ENCODE results near the gene TBPL1.

Gene TBPL1

GRCh38 chr6:134005800-134006199, 52.8 kb downstream of the TBPL1 start:
- H3K27ac ChIP-seq (ENCODE audit: low read length): no peak overlapping the region
- H3K4me3 ChIP-seq (ENCODE audit: low read length): no peak overlapping the region
- H3K4me1 ChIP-seq (ENCODE audit: control insufficient read depth, insufficient read depth, low read length): no peaks in the 10 kb centered on the region
- WGBS (ENCODE audit: insufficient coverage, insufficient read length): no CpG with 5 or more reads among the region's 6 CpGs
- H3K27me3 ChIP-seq (ENCODE audit: control insufficient read depth, insufficient read depth, low read length): no peaks in the 10 kb centered on the region
- H3K36me3 ChIP-seq (ENCODE audit: control insufficient read depth, insufficient read depth, low read length): no peaks in the 10 kb centered on the region
- no peak for DNase-seq (ENCODE audit: low read depth, low spot score)
- H3K9me3 ChIP-seq (ENCODE audit: control insufficient read depth, insufficient read depth, low read length): no peaks in the 10 kb centered on the region

GRCh38 chr6:134007077-134007476, 54.1 kb downstream of the TBPL1 start:
- no peaks in the 10 kb centered on the region for H3K36me3 ChIP-seq (ENCODE audit: control insufficient read depth, insufficient read depth, low read length)
- no peak overlapping the region for H3K27ac ChIP-seq (ENCODE audit: low read length)
- no peaks in the 10 kb centered on the region for H3K27me3 ChIP-seq (ENCODE audit: control insufficient read depth, insufficient read depth, low read length)
- no peaks in the 10 kb centered on the region for H3K4me1 ChIP-seq (ENCODE audit: control insufficient read depth, insufficient read depth, low read length)
- H3K4me3 ChIP-seq (ENCODE audit: low read length): no peak overlapping the region
- DNase-seq (ENCODE audit: low read depth, low spot score): no peak
- no CpG with 5 or more reads among the region's 4 CpGs for WGBS (ENCODE audit: insufficient coverage, insufficient read length)
- no peaks in the 10 kb centered on the region for H3K9me3 ChIP-seq (ENCODE audit: control insufficient read depth, insufficient read depth, low read length)

- no peaks in the 10 kb centered on the region for H3K27me3 ChIP-seq (ENCODE audit: control insufficient read depth, insufficient read depth, low read length)
- peaks cover 1% of the 10 kb centered on the region; the same call in 1 of the 2 replicates for H3K4me1 ChIP-seq (ENCODE audit: control insufficient read depth, insufficient read depth, low read length)
- DNase-seq (ENCODE audit: low read depth, low spot score): no peak
- no peak overlapping the region for H3K4me3 ChIP-seq (ENCODE audit: low read length)
- H3K9me3 ChIP-seq (ENCODE audit: control insufficient read depth, insufficient read depth, low read length): no peaks in the 10 kb centered on the region
- H3K36me3 ChIP-seq (ENCODE audit: control insufficient read depth, insufficient read depth, low read length): no peaks in the 10 kb centered on the region
- H3K27ac ChIP-seq (ENCODE audit: low read length): no peak overlapping the region
These were observed 56.9 kb downstream of the TBPL1 start for GRCh38 chr6:134009876-134010275.

DNA sequence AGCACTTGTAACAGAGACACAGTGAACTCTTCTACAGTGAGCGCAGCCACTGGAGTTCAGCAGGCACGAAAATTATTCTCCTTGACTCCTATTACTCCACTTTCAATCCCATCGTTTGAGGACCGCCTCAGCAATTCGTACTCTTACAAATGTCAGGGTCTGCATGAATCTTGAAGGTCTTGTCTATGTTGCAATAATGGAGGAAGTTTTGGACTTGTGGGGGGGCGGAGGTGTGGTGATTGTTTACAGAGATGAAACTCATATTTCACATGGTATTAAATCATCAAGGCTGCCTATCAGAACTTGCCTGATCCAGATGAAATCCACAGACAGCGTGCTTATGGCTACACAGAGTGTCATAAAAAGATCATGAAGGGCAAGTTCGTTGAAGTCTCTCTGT, 57.4 kb downstream of the TBPL1 start:
- Histone ChIP-seq H3K4me3 (ENCODE audit: low read length) (no peak overlapping the region), H3K27me3 (ENCODE audit: control insufficient read depth, insufficient read depth, low read length) (no peaks in the 10 kb centered on the region), H3K9me3 (ENCODE audit: control insufficient read depth, insufficient read depth, low read length) (no peaks in the 10 kb centered on the region), H3K36me3 (ENCODE audit: control insufficient read depth, insufficient read depth, low read length) (no peaks in the 10 kb centered on the region), H3K27ac (ENCODE audit: low read length) (no peak overlapping the region), H3K4me1 (ENCODE audit: control insufficient read depth, insufficient read depth, low read length) (peaks cover 1% of the 10 kb centered on the region; the same call in 1 of the 2 replicates)
- no peak for DNase-seq (ENCODE audit: low read depth, low spot score)
- no CpG with 5 or more reads among the region's 8 CpGs for WGBS (ENCODE audit: insufficient coverage, insufficient read length)

- WGBS (ENCODE audit: insufficient coverage, insufficient read length): no CpG with 5 or more reads among the region's 2 CpGs
These were observed 58.0 kb downstream of the TBPL1 start for GRCh38 chr6:134010974-134011373.

GRCh38 chr6:134014588-134015137, 61.6 kb downstream of the TBPL1 start:
- WGBS (ENCODE audit: insufficient coverage, insufficient read length): no CpG with 5 or more reads among the region's 3 CpGs
- no peaks in the 10 kb centered on the region for H3K36me3 ChIP-seq (ENCODE audit: control insufficient read depth, insufficient read depth, low read length)
- H3K27me3 ChIP-seq (ENCODE audit: control insufficient read depth, insufficient read depth, low read length): no peaks in the 10 kb centered on the region
- no peaks in the 10 kb centered on the region for H3K9me3 ChIP-seq (ENCODE audit: control insufficient read depth, insufficient read depth, low read length)
- DNase-seq (ENCODE audit: low read depth, low spot score): no peak
- H3K27ac ChIP-seq (ENCODE audit: low read length): no peak overlapping the region
- H3K4me3 ChIP-seq (ENCODE audit: low read length): no peak overlapping the region
- H3K4me1 ChIP-seq (ENCODE audit: control insufficient read depth, insufficient read depth, low read length): peaks cover 1% of the 10 kb centered on the region; the same call in 1 of the 2 replicates

More at GRCh38 chr6:134010974-134011373, 58.0 kb downstream of the TBPL1 start:
- Histone ChIP-seq H3K4me1 (ENCODE audit: control insufficient read depth, insufficient read depth, low read length) (peaks cover 1% of the 10 kb centered on the region; the same call in 1 of the 2 replicates), H3K27me3 (ENCODE audit: control insufficient read depth, insufficient read depth, low read length) (no peaks in the 10 kb centered on the region), H3K9me3 (ENCODE audit: control insufficient read depth, insufficient read depth, low read length) (no peaks in the 10 kb centered on the region), H3K4me3 (ENCODE audit: low read length) (no peak overlapping the region), H3K27ac (ENCODE audit: low read length) (no peak overlapping the region), H3K36me3 (ENCODE audit: control insufficient read depth, insufficient read depth, low read length) (no peaks in the 10 kb centered on the region)
- no peak for DNase-seq (ENCODE audit: low read depth, low spot score)

GRCh38 chr6:134015719-134016557, 62.9 kb downstream of the TBPL1 start:
- WGBS (ENCODE audit: insufficient coverage, insufficient read length): no CpG with 5 or more reads among the region's 5 CpGs
- no peak overlapping the region for H3K27ac ChIP-seq (ENCODE audit: low read length)
- peaks cover 1% of the 10 kb centered on the region; the same call in 1 of the 2 replicates for H3K4me1 ChIP-seq (ENCODE audit: control insufficient read depth, insufficient read depth, low read length)
- H3K27me3 ChIP-seq (ENCODE audit: control insufficient read depth, insufficient read depth, low read length): no peaks in the 10 kb centered on the region
- no peak for DNase-seq (ENCODE audit: low read depth, low spot score)
- H3K36me3 ChIP-seq (ENCODE audit: control insufficient read depth, insufficient read depth, low read length): no peaks in the 10 kb centered on the region
- H3K4me3 ChIP-seq (ENCODE audit: low read length): no peak overlapping the region
- no peaks in the 10 kb centered on the region for H3K9me3 ChIP-seq (ENCODE audit: control insufficient read depth, insufficient read depth, low read length)

DNA sequence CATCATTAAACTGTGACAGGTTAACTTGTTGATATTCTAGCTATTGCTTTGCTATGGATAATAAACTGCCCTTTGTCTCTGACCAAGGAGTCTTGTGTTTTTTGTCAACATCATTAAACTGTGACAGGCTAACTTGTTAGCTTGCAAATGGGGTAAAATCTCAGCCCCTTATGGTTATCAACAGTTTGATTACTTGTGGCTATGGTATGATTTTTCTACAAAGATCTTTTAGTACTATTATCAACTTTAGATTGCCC, 63.5 kb downstream of the TBPL1 start:
- Histone ChIP-seq H3K9me3 (ENCODE audit: control insufficient read depth, insufficient read depth, low read length) (no peaks in the 10 kb centered on the region), H3K4me1 (ENCODE audit: control insufficient read depth, insufficient read depth, low read length) (peaks cover 1% of the 10 kb centered on the region; the same call in 1 of the 2 replicates)

GRCh38 chr6:134020071-134020470, 67.0 kb downstream of the TBPL1 start:
- Histone ChIP-seq H3K9me3 (ENCODE audit: control insufficient read depth, insufficient read depth, low read length) (no peaks in the 10 kb centered on the region), H3K27ac (ENCODE audit: low read length) (no peak overlapping the region), H3K27me3 (ENCODE audit: control insufficient read depth, insufficient read depth, low read length) (no peaks in the 10 kb centered on the region), H3K4me1 (ENCODE audit: control insufficient read depth, insufficient read depth, low read length) (no peaks in the 10 kb centered on the region), H3K4me3 (ENCODE audit: low read length) (no peak overlapping the region), H3K36me3 (ENCODE audit: control insufficient read depth, insufficient read depth, low read length) (no peaks in the 10 kb centered on the region)
- WGBS (ENCODE audit: insufficient coverage, insufficient read length): no CpG with 5 or more reads among the region's 1 CpG
- no peak for DNase-seq (ENCODE audit: low read depth, low spot score)

More for the DNA sequence above, 63.5 kb downstream of the TBPL1 start:
- no peak overlapping the region for H3K4me3 ChIP-seq (ENCODE audit: low read length)
- no peak for DNase-seq (ENCODE audit: low read depth, low spot score)
- H3K27ac ChIP-seq (ENCODE audit: low read length): no peak overlapping the region
- no peaks in the 10 kb centered on the region for H3K36me3 ChIP-seq (ENCODE audit: control insufficient read depth, insufficient read depth, low read length)
- no peaks in the 10 kb centered on the region for H3K27me3 ChIP-seq (ENCODE audit: control insufficient read depth, insufficient read depth, low read length)

DNA sequence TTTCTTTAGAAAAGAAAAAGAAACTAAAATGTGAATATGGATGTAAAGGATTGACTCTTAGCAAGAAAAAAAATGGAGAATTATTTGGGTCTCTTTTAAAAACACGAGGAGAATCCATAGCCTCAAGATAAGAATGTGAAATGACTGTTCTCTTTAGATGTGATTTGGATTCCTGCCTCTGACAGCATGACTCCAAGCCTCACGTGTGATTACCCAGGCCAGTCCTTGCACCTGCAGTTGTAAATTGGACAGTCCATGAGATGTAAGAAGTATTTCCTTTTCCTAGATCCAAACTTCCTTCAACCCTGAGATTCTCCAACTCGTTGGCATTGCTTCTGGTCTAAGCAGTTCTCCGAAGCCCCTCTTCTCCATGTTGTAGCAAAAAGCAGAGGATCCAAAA, 67.5 kb downstream of the TBPL1 start:
- no peaks in the 10 kb centered on the region for H3K4me1 ChIP-seq (ENCODE audit: control insufficient read depth, insufficient read depth, low read length)
- no peaks in the 10 kb centered on the region for H3K9me3 ChIP-seq (ENCODE audit: control insufficient read depth, insufficient read depth, low read length)
- no peak overlapping the region for H3K4me3 ChIP-seq (ENCODE audit: low read length)
- no peak overlapping the region for H3K27ac ChIP-seq (ENCODE audit: low read length)
- no CpG with 5 or more reads among the region's 4 CpGs for WGBS (ENCODE audit: insufficient coverage, insufficient read length)
- DNase-seq (ENCODE audit: low read depth, low spot score): no peak
- H3K27me3 ChIP-seq (ENCODE audit: control insufficient read depth, insufficient read depth, low read length): no peaks in the 10 kb centered on the region
- no peaks in the 10 kb centered on the region for H3K36me3 ChIP-seq (ENCODE audit: control insufficient read depth, insufficient read depth, low read length)

DNA sequence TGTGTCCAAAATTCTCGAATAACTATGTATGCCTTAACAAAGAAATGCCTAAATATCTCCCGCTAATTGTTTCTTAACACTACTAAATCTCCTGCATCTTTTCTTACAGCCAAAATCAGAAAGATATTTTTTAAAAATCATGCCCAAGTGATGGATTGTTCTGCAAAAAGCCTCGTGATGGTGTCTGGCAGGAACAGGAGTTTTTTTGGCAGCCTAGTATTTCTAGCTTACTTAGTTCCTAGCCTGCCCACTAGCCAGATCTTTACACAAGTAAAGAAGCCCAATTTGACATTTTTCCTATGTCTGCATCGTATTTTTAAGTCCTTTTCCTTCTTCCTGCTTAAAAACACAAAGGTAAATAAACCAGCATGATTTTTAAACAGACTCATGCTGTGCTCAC, 67.9 kb downstream of the TBPL1 start:
- Histone ChIP-seq H3K9me3 (ENCODE audit: control insufficient read depth, insufficient read depth, low read length) (no peaks in the 10 kb centered on the region), H3K27ac (ENCODE audit: low read length) (no peak overlapping the region), H3K36me3 (ENCODE audit: control insufficient read depth, insufficient read depth, low read length) (no peaks in the 10 kb centered on the region), H3K4me3 (ENCODE audit: low read length) (no peak overlapping the region), H3K27me3 (ENCODE audit: control insufficient read depth, insufficient read depth, low read length) (no peaks in the 10 kb centered on the region), H3K4me1 (ENCODE audit: control insufficient read depth, insufficient read depth, low read length) (no peaks in the 10 kb centered on the region)
- no peak for DNase-seq (ENCODE audit: low read depth, low spot score)
- no CpG with 5 or more reads among the region's 4 CpGs for WGBS (ENCODE audit: insufficient coverage, insufficient read length)

All from iPS DF 6.9 (cell line).